Measurements from ENCODE around the gene HK1.

DNA sequence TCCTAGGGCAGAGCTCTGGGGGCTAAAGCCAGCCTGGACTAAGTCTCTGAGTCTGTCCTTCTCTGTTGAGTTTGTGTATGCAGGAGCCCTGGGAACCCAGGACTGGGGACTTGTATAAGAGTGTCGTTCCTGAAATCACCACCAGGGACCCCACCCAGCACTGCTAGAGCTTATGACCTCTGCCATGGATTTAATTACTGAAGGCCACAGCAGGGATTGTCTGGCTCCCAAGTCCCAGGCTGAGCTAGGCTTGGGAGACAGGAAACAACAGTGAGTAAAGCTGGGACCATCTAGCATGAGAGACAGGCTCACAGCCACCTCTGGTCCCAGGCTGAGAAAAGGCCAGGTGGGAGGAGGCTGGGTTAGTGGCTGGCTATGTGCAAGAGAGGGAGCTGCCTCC lies 171.5 kb downstream of the HK1 start:
- TF ChIP-seq, protein P1, sequence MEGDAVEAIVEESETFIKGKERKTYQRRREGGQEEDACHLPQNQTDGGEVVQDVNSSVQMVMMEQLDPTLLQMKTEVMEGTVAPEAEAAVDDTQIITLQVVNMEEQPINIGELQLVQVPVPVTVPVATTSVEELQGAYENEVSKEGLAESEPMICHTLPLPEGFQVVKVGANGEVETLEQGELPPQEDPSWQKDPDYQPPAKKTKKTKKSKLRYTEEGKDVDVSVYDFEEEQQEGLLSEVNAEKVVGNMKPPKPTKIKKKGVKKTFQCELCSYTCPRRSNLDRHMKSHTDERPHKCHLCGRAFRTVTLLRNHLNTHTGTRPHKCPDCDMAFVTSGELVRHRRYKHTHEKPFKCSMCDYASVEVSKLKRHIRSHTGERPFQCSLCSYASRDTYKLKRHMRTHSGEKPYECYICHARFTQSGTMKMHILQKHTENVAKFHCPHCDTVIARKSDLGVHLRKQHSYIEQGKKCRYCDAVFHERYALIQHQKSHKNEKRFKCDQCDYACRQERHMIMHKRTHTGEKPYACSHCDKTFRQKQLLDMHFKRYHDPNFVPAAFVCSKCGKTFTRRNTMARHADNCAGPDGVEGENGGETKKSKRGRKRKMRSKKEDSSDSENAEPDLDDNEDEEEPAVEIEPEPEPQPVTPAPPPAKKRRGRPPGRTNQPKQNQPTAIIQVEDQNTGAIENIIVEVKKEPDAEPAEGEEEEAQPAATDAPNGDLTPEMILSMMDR (IDR thresholded peaks at IDR 0.05; ENCODE audit: low read depth, low read length, missing input control) = peak; percentile 50
- TF ChIP-seq, protein P2, sequence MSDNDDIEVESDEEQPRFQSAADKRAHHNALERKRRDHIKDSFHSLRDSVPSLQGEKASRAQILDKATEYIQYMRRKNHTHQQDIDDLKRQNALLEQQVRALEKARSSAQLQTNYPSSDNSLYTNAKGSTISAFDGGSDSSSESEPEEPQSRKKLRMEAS (IDR thresholded peaks at IDR 0.05) = no peak
- TF ChIP-seq FOXA1 (IDR thresholded peaks at IDR 0.05) = no peak
- no peak for TF ChIP-seq SP1 (IDR thresholded peaks at IDR 0.05)
- TF ChIP-seq RXRA (IDR thresholded peaks at IDR 0.05) = peak; percentile 16 to 17
- no peak for TF ChIP-seq GABPA (IDR thresholded peaks at IDR 0.05 in 1 of 2, conservative IDR thresholded peaks at IDR 0.05 in 1 of 2)
- no peak for TF ChIP-seq TAF1 (conservative IDR thresholded peaks at IDR 0.05)
- TF ChIP-seq, protein P3, sequence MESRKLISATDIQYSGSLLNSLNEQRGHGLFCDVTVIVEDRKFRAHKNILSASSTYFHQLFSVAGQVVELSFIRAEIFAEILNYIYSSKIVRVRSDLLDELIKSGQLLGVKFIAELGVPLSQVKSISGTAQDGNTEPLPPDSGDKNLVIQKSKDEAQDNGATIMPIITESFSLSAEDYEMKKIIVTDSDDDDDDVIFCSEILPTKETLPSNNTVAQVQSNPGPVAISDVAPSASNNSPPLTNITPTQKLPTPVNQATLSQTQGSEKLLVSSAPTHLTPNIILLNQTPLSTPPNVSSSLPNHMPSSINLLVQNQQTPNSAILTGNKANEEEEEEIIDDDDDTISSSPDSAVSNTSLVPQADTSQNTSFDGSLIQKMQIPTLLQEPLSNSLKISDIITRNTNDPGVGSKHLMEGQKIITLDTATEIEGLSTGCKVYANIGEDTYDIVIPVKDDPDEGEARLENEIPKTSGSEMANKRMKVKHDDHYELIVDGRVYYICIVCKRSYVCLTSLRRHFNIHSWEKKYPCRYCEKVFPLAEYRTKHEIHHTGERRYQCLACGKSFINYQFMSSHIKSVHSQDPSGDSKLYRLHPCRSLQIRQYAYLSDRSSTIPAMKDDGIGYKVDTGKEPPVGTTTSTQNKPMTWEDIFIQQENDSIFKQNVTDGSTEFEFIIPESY (IDR thresholded peaks at IDR 0.05) = no peak

All from liver (tissue), 3 donors.